ENCODE measurements around the gene MCC.

DNA sequence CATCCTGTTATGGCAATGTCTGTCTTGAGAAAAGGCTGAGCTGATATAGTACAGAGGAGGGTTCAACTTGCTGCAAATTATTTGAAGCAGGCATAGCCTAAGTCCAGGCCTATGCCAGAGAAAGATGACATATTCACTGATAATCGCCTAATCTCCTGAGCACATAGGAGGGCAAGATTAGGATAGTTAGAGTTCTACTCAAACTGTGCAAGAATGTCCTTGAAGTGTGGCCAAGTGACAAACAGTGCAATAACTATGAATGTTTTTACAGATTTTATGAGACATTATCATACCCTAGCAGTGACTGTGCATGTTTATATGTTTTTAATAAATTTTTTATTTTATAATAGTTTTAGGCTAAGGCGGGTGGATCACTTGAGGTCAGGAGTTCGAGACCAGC is 149.6 kb downstream of the MCC start:
- TF ChIP-seq ZNF423 (CRISPR knock-in tag; IDR thresholded peaks at IDR 0.05) (no peak), CTCF (IDR thresholded peaks at IDR 0.05) (no peak), IRF2 (CRISPR knock-in tag; IDR thresholded peaks at IDR 0.05; ENCODE audit: borderline replicate concordance, low read depth) (no peak), ATF6 (CRISPR knock-in tag; IDR thresholded peaks at IDR 0.05) (no peak), MAX (CRISPR knock-in tag; IDR thresholded peaks at IDR 0.05) (no peak), SMAD3 (CRISPR knock-in tag; IDR thresholded peaks at IDR 0.05; ENCODE audit: borderline replicate concordance) (no peak), ELF4 (CRISPR knock-in tag; IDR thresholded peaks at IDR 0.05; ENCODE audit: low read depth) (no peak), GABPB1 (CRISPR knock-in tag; IDR thresholded peaks at IDR 0.05) (no peak), ZNF232 (CRISPR knock-in tag; IDR thresholded peaks at IDR 0.05) (no peak), NR2C2 (CRISPR knock-in tag; IDR thresholded peaks at IDR 0.05) (no peak), ETV6 (CRISPR knock-in tag; IDR thresholded peaks at IDR 0.05) (no peak)
- TF ChIP-seq, protein P1, sequence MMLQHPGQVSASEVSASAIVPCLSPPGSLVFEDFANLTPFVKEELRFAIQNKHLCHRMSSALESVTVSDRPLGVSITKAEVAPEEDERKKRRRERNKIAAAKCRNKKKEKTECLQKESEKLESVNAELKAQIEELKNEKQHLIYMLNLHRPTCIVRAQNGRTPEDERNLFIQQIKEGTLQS (CRISPR knock-in tag; conservative IDR thresholded peaks at IDR 0.05) = no peak
